HCT116 (cell line): Measurements from ENCODE around the gene PRIMPOL.

Experiments
- CTCF ChIP-seq, 3 experiments: fragments of 200-600 bp in 1 of 3; sonication (generic) in 1 of 3; IDR thresholded peaks in 2 of 3; conservative IDR thresholded peaks in 1 of 3; 2 replicates each; pipeline ENCODE4 v1.5.1; 2012 to 2017; ENCODE audit warnings: low read depth in 2 of 3, low read length in 2 of 3, antibody characterized with exemption in 1 of 3, borderline replicate concordance in 1 of 3, control low read depth in 1 of 3, mild to moderate bottlenecking in 1 of 3, mixed read lengths in 1 of 3, mixed run types in 1 of 3, moderate library complexity in 1 of 3; ENCODE audit not compliant: insufficient read depth in 1 of 3
- EZH2 ChIP-seq: fragments of 200-600 bp; sonication (generic); IDR thresholded peaks from 2 replicates; pipeline ENCODE4 v1.6.1; 2017; ENCODE audit warnings: antibody characterized with exemption, mixed run types
- EZH2phosphoT487 ChIP-seq: fragments of 200-600 bp; IDR thresholded peaks from 2 replicates; pipeline ENCODE4 v1.6.1; 2018; ENCODE audit warnings: antibody characterized with exemption, borderline replicate concordance
- JUND ChIP-seq: IDR thresholded peaks from 2 replicates; pipeline ENCODE4 v1.6.1; 2012
- MAX ChIP-seq: IDR thresholded peaks from 2 replicates; pipeline ENCODE4 v1.6.1; 2012
- POLR2A ChIP-seq: IDR thresholded peaks from 2 replicates; pipeline ENCODE4 v1.7.0; 2011; ENCODE audit warnings: borderline replicate concordance; ENCODE audit not compliant: insufficient read depth, insufficient read length; ENCODE audit errors: extremely low read depth
- POLR2AphosphoS5 ChIP-seq: IDR thresholded peaks from 2 replicates; pipeline ENCODE4 v1.6.1; 2011; ENCODE audit warnings: mild to moderate bottlenecking, low read depth, low read length, moderate library complexity
- RAD21 ChIP-seq: IDR thresholded peaks from 2 replicates; pipeline ENCODE4 v1.6.1; 2012; ENCODE audit warnings: low read depth, mild to moderate bottlenecking
- REST ChIP-seq: IDR thresholded peaks from 2 replicates; pipeline ENCODE4 v1.6.1; 2012; ENCODE audit warnings: low read depth
- SIN3A ChIP-seq: IDR thresholded peaks from 2 replicates; pipeline ENCODE4 v1.6.1; 2012; ENCODE audit warnings: low read depth
- SP1 ChIP-seq: IDR thresholded peaks from 2 replicates; pipeline ENCODE4 v1.6.1; 2012; ENCODE audit warnings: low read depth
- ZBTB33 ChIP-seq: IDR thresholded peaks from 2 replicates; pipeline ENCODE4 v1.6.1; 2011; ENCODE audit warnings: mild to moderate bottlenecking, low read length, moderate library complexity; ENCODE audit not compliant: insufficient replicate concordance; ENCODE audit errors: extremely low read depth
- ZFX ChIP-seq: fragments of 450-650 bp; IDR thresholded peaks from 2 replicates; pipeline ENCODE4 v1.6.1; 2017

GRCh38 chr4:184621518-184621917 is 28.0 kb upstream of the PRIMPOL start:
- TF ChIP-seq CTCF (IDR thresholded peaks at IDR 0.05 in 2 of 3, conservative IDR thresholded peaks at IDR 0.05 in 1 of 3; ENCODE audit: borderline replicate concordance in 1 of 3, insufficient read depth in 1 of 3, low read depth in 2 of 3, low read length in 2 of 3) (no peak), POLR2A (no peak), SP1 (no peak), SIN3A (no peak), ZBTB33 (no peak), REST (no peak), RAD21 (no peak), POLR2AphosphoS5 (no peak), EZH2phosphoT487 (no peak), ZFX (no peak), MAX (no peak), EZH2 (no peak), JUND (no peak)
